NCI-H460 (cell line): Measurements from ENCODE around the gene ANKRD39. TPM values are rescaled to one million over a fixed set of nuclear protein-coding genes. Genes with fewer than 3 reads are reported as not detected.
"Not testable (repeated sequence)": the region's sequence is repeated elsewhere in the genome, so short reads cannot be mapped to it uniquely, and the experiment has no call there.

ENCODE experiments used
- DNase-seq: peaks from one replicate; pipeline ENCODE4 v3.0.0-alpha.2; 2016; ENCODE audit warnings: low read depth; ENCODE audit errors: extremely low read depth
- total RNA-seq: library from RNA; depleted of rRNA; stranded (reverse); fragments of >200 nt; shearing (Covaris generic); gene quantifications from 2 replicates; pipeline ENCODE4 v1.2.3, GENCODE V29; 2014

ANKRD39 gene
- total RNA-seq, 1 experiment from 2014 or later = 15.1 TPM

DNA sequence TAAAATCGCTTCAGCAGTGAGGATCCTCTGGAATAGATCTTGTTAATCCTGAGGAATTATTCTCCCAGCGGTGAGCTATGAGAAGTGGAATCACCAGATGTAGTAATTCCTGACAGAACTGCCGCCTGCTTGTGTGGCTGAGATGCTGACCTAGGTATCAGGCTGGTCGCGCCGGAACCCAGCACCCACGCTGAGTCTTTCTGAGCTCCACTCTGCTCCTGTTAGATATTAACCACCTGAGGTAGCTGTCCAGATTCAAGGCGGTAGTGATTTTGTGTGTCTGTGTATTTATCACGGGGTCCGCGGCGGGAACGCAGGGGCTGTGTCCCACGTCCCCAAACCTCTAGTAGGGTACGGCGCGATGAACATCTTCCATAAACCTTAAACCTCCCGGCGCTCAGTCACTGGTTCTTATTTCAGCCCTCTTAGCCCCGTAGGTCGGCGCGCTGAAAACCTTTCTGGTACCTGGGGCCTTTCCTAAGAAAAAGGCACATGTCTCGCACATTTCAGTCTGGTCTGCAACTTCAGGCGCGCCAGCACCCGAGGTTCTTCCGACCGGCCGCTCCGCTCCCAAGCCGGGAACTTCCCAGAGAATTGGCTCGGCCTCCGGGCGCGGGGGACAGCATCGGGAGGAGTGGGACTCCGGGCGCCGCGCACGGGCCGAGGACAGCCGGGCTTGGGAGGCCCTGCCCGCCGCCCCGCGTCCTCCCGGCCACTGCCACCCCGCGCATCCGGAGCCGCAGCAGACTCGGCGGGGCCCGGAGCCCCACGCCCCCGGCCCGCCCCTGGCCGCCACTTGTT lies 42.3 kb downstream of the ANKRD39 start:
- no peak for DNase-seq

DNA sequence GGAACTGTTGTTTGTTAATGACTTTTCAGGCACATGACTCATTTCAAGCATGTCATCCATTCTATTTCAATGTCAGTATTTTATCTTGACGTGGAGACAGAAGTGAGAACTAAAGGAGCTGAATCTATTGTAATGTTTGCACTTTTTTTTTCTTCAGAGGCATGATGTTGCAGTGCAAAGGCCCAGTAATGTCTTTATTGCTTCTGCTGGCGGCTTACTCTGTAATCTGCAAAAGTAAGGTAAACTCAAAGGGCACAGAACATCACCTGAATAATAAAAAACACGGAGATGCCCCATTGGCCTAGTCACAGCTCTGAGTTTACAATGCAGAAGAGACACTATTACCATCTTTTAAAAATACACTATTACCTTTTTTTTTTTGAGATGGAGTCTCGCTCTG lies 44.2 kb downstream of the ANKRD39 start:
- DNase-seq = no peak

DNA sequence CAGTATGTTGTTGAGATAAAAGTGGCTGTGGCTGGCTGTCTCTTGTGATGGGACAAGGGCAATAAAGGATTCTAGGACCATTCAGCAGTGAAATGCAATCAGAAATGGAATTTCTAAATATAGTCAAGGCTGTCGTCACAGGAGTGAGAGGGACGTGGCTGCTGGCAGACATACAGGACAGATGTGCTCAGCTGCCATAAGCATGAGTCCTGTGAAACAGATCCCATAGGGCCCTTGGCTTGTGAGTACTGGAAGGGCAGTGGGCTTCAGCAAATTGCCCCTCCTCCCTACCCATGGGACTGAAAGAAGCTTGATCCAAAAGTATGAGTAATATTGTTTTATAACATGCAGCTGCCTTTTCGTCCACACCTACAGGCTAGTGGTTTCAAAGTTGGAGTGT lies 45.9 kb downstream of the ANKRD39 start:
- DNase-seq = no peak

DNA sequence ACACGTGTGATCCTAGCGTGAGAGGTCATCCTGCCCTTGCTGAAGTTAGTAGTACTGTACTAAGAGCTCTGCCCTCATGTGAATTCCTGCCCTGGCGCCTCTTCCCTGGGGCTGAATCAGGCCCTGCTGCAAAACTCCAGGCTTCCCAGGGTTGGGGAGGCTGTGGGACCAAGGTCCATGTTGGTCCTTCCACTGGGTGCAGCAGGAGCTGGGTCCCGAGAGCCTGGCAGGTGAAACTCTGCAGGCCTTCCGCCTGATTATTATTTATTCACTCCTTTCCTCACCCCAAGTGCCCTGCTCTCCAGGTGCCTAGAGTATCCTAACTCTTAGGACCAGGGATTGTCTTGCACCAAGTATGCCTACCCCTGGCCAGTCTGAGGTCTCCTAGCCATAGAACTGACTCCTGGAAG lies 47.0 kb downstream of the ANKRD39 start:
- no peak for DNase-seq

DNA sequence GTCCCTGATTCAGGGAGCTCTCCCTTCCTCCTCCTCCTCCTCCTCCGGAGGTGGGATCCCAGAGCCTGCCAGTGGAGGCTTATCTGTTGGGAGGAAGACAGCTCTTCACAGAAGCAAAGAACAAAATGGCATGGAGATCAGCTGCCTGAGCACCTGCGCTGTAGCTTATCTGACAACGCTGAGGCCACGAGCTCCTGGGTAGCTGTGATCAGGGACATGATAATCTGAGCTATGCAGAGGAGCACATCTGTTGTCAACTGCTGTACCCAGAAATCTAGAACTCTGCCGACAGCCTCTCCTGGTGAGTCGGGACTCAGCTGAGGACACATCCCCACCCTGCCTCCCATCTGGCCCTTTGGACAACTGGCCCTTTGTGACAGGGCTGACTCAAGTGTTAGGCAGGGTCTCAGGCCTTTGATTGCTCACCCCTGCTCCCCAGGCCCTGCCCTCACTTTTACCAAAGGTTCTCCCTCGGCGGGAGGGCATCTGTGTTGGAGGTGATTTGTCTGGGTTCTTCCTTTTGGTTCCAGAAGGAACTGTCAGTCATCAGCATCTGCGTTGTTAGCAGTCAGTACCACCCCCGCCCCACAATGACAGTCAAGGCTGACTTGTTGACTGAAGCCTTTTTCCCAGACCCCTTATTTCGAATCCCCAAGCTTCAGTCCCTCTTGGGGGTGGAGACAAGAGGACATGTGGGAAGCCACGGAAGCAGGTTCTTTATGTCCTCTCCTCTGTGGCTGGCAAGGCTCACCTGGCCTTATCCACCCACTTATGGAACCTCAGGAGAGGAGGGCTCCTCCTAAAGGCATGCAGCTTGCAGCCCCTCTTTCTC lies 47.6 kb downstream of the ANKRD39 start:
- no peak for DNase-seq

DNA sequence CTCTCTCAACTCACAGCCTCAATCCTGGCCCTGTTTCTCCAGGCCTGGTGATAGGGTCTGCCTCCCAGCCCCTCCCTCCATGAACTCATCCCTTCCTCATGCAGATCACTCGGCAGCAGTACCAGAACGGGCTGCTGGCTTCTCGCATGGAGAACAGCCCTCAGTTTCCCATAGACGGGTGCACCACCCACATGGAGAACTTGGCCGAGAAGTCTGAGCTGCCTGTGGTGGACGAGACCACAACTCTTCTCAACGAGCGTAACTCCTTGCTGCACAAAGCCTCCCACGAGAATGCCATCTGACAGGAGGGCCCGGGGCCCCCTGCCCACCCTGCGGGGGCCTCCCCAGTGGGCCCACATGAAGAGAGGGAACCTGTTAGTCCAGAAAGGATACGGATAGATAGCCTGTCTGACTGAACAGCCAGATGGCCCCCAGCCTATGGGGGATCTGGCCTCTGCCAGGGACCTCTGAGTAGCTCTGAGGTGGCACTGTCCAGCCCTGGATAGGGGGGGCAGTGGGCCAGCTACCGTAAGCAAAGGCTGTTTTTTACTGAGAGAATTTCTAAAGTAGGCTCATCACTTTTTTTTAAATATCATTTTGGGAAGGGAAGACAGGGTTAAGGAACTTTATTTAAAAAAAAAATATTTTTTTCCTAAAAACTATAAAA lies 48.5 kb downstream of the ANKRD39 start:
- DNase-seq = no peak

DNA sequence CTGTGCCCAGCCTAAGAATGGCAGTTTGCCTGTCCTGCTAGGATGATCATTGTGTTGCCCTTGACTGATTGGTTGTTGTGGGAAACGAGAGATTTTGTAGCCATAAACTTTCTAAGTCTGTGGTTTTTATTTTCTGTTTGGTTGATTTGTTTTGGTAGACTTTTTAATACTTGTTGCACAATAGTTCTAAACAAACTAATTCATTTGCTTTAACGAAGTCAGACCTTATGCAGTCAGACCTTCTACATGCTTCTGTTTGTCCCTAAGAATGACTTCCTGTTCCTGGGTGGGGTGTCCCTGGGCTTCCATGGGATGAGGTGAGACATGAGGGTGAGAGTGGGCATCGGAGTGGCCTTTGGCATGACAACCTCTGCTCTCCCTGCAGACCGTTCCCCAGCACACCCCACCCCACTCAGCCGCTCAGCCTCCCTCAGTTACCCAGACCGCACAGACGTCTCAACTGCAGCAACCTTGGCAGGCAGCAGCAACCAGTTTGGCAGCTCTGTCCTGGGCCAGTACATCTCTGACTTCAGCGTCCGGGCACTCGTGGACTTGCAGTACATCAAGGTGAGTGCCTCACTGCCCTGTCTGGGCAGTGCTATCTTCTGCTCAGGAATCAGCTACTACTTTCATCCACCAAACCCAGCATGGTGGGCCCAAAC lies 49.5 kb downstream of the ANKRD39 start:
- DNase-seq = no peak

DNA sequence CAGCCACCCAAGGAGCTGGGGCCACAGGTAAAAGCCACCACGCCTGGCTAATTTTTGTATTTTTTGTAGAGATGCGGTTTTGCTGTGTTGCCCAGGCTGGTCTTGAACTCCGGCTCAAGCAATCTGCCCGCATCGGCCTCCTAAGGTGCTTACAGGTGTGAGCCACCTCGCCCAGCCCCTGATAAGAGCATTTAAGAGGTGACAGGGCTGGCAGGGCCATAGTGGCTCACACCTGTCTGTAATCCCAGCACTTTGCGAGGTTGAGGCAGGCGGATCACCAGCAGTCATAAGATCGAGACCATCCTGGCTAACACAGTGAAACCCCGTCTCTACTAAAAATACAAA lies 50.7 kb downstream of the ANKRD39 start:
- no peak for DNase-seq

DNA sequence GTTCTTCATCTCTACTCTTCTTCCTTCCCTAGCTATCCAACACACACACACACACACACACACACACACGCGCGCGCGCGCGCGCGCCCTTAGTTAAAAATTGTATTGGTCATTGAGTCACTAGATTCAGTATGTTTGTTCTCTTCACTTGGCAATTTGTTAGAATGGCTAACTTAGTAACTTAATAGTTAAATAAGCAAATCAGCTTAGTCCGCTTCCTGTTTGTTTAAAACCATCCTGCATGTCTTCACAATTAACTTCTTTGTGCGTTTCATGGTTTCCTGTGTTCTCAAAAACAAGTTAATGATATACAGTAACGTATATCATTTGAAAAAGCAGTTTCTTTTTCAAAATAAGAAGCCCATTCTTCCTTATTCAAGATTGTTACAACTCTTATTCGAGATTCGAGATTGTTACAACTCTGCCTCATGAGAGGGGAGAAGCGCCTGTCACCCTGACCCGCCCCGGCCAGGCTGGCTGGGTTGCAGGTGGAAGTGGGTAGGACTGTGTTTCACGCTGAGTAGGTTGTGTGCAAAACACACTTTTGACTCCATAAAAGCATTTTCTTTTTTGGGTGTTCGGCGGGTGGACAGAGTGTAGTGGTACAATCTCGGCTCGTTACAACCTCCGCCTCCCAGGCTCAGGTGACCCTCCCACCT lies 51.2 kb downstream of the ANKRD39 start:
- no peak for DNase-seq

DNA sequence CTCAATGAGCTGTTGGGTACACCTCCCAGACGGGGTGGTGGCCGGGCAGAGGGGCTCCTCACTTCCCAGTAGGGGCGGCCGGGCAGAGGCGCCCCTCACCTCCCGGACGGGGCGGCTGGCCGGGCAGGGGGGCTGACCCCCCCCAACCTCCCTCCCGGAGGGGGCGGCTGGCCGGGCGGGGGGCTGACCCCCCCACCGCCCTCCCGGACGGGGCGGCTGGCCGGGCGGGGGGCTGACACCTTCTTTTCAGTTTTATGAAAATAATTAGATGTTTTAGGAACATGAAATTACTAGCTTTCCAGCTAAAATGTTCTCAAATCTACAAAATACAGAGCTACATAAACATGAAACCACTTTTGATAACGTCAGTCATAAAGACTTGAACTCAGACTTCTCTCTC lies 51.9 kb downstream of the ANKRD39 start:
- DNase-seq = not testable (repeated sequence)

DNA sequence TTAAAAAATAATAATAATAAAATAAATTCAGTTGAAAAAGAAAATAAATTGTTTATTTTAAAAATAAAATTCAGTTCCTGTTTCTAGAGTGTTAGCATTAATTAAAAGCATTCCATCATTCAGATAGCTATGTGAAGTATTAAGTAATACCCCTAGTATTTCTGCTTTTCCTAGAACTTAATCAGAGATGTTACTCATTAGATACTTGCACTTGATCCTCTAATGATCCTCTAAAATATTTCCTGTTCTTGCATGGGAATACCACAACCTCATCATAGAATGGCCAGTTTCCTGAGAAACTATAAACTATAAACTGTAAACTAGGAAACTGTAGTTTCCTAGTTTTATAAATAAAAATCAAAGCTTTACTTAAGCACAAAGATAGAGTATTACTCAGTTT lies 52.8 kb downstream of the ANKRD39 start:
- DNase-seq = no peak

DNA sequence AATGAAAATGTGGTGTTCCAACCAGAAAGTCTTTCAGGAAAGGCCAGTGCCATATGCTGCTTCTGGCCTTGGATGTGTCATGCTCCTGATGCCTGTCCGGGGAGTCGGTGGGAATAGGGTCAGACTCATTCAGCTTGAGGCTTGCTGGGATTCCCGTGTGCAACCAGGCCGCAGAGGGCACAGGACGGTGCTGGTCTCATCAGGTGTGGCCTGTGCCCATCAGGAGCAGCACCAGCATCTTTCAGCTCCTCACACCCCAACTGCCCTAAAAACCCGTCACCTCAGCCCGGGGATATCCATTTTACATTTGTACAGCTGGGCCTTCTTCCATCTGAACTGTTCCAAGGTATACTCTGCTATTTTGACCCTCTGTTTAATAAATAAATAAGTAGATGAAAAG lies 55.1 kb downstream of the ANKRD39 start:
- no peak for DNase-seq

DNA sequence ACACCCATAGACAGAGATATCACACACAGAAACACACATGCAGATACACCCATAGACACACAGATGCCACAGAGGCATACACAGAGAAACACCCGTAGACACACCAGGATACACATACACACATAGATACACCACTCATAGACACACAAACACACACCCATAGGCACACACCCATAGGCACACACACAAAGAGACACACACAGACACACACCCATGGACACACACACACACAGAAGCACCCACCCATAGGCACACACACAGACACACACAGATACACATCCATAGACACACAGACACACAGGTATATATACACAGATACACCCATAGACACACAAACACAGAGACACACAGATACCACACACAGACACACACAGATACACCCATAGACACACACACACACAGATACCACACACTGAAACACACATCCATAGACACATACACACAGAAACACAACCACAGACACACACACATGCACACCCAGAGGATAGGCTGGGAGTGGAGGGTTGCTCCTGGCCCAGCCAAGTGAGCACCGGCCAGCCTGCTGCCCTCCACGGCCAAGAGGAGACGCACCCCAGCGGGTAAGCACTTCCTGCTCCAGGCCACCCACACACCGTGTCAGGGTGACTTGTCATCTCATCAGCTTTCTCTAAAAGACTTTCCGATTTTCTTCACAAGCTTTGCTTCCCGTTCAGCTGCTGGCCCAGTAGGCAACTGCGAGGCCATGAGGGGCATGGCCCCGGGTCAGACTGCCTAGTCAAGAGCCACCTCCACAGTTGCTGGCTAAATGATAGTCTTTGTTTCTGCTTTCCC lies 55.8 kb downstream of the ANKRD39 start:
- no peak for DNase-seq

DNA sequence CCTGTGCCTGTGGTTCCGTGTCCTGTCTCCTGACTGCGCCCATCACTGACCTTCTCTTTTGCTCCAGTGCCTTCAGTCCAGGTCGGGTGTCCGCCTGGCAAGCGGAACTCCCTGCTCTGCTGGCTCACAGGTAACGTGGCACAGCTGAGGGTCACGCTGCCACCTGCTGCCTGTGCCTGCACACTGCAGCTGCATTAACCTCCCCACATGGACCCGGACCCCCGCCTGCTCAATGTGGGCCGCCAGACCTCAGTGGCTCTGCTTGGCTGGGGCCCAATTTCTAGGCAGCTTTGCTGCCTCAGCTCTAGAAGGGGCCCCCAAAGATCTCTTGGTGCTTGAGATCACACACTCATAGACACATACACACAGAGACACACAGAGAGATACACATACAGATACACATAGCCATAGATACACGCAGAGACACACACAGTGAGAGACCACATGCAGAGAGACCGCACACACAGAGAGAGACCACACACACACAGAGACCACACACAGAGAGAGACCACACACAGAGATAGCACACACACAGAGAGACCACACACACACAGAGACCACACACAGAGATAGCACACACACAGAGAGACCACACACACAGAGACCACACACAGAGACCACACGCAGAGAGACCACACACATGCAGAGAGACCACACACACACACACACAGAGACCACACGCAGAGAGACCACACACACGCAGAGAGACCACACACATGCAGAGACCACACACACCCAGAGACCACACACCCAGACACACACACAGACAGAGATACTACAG lies 56.6 kb downstream of the ANKRD39 start:
- peak; percentile 57 for DNase-seq

DNA sequence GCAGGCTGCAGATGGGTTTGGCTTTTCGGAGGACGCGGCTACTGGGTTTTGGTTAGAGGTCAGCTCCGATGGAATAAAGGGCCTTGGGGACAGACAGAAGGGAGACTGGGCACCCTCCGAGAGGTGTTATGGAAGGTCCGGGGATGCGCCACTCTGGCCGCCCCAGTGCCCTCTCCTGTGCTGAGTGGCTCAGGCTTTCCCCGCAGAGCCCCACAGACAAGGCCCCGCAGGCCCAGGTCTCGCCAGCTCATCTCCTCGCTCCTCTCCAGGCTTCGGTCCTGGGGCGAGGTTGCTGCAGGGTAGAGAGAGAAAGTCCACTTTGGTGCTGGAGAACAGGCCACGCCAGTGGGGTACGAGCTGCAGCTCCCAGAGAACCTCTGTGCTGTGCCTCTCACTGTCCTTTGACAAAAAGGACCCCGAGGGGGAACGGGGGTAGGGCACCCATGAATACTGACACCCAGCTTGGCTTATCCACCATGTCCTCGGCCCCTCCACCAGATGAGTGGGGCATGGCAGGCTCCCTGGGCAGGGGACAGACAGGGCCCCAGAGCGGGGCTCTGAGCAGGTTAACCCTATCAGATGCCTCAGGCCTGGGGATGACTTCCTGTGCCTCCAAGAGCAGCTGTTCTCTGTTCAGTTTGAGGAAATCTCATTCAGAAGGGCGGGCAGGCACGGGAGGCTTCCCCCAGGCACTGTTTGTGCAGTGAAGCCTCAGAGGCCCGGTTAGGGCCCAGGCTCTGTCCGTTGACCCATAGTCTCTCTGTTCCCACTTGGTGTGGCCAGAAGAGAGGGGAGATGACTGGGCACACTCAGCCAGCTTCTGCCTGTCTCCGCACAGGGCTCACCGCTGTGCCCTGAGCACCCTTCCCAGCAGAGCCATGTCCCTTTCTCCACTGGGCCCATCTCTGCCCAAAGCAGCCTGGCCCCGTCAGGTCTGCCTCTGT lies 57.5 kb downstream of the ANKRD39 start:
- no peak for DNase-seq

DNA sequence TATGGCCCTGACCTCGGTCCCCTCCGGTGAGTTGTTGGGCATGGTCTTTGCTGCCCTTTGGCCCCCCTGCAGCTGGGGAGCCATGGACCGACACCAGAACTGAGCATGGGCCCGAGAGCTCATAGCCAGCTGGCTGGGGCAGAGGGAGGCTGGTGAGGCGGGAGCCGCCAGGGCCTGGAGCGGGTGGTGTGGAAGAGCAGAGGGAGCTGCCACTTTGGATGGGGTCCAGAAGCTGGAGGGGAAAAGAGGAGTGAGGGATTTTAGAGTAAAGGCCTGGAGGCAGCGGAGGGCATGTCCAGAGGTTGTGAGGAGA lies 58.2 kb downstream of the ANKRD39 start:
- DNase-seq = no peak

DNA sequence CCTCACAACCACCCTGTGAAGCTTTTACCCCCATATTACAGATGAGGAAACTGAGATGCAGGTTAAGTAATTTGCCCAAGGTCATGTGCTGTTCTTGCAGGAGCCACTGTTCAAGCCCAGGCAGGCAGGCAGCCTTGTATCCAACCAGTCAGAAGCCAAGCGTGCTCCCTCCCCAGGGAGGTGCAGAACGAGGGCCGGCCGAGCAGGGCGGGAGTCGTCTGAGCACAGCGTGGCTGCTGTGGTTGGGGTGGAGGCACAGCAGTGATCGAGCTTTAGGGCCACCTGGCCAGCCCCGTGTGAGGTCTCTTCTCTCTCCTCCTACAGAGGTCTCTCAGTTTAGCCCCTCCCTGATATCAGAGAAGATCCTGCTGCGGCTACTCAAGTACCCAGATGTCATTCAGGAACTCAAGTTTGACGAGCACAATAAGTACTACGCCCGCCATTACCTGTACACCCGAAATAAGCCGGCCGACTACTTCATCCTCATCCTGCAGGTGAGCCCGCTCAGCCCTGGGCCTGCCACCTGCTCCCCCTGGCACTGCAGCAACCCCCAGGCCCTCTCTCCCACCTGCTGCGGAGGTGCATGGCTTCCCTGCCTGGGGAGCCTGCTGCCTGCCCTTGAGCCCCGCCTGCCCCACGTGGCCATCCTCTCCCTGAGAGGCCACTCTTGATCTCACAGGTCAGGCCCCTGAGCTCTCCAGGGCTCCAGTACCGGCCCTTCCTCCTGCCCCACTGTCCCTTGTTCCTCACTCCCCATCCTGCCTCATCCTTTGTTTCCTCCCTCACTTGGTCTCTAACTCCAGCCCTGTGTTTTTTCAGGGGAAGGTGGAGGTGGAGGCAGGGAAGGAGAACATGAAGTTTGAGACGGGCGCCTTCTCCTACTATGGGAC lies 58.8 kb downstream of the ANKRD39 start:
- DNase-seq = no peak
